Subcutaneous abdominal adipose tissue (tissue), 5 donors: ENCODE data around the gene MAP1LC3A.
A peak's percentile ranks its signal among the peaks of the same experiment; 100 is the strongest.

ENCODE experiments used
- H3K27ac ChIP-seq: one replicate; pipeline ENCODE4 v1.7.0; 2013; ENCODE audit warnings: low read depth, mild to moderate bottlenecking, inconsistent platforms, low read length, moderate library complexity
- H3K27me3 ChIP-seq, 5 donors: one replicate each; pipeline ENCODE4 v1.7.0; 2013; ENCODE audit warnings: low read length in 5 of 5, inconsistent platforms in 1 of 5; ENCODE audit not compliant: control insufficient read depth in 5 of 5, insufficient read depth in 4 of 5
- H3K36me3 ChIP-seq, 5 donors: one replicate each; pipeline ENCODE4 v1.7.0; 2013; ENCODE audit warnings: low read length in 5 of 5; ENCODE audit not compliant: control insufficient read depth in 5 of 5, insufficient read depth in 5 of 5
- H3K4me1 ChIP-seq, 5 donors: one replicate each; pipeline ENCODE4 v1.7.0; 2013; ENCODE audit warnings: low read length in 5 of 5, mild to moderate bottlenecking in 3 of 5, moderate library complexity in 1 of 5; ENCODE audit not compliant: control insufficient read depth in 5 of 5, insufficient read depth in 5 of 5
- H3K4me3 ChIP-seq, 5 donors: one replicate each; pipeline ENCODE4 v1.7.0; 2013; ENCODE audit warnings: low read length in 5 of 5, low read depth in 1 of 5
- H3K9ac ChIP-seq, 5 donors: one replicate each; pipeline ENCODE4 v1.7.0; 2013; ENCODE audit warnings: low read length in 5 of 5, mild to moderate bottlenecking in 4 of 5, moderate library complexity in 3 of 5
- H3K9me3 ChIP-seq, 5 donors: one replicate each; pipeline ENCODE4 v1.7.0; 2013; ENCODE audit warnings: low read length in 5 of 5; ENCODE audit not compliant: control insufficient read depth in 5 of 5
- donor health status: healthy.
- donor health status: healthy.
- donor health status: healthy.
- donor health status: healthy.
- donor health status: healthy.

MAP1LC3A gene

DNA sequence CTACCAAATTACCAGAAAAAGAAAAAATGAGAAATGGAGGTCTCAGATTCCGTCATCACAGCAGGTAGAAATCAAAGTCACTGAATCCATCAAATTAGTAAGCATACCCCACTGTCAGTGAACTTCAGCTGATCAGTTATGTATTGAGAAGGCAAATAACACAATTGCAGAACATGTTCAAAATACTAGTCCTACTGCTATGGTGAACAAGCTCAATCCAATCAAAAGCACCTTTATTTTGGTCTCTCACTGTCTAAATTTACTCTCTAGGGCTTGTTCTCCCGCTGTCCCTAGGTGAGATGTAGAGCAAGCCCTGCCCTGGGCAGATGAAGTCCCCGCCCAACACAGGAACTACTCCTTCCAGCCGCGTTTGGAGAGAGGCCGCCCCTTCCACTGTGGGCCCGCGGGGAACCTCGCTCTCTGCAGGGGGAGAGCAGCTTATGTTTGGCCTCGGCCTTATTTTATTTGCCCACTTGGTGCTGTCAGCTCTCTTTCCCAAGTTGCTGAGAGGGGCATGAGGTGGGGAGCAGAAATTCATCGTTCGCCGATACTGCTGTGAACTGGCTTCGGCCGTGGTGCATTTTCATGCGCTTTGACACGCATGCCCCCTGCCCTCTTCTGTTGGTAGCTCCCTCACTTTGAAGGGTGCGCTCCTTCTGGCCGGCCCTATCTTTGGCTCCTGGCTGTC, 14.3 kb upstream of the MAP1LC3A start:
- Histone ChIP-seq H3K9ac (peak overlapping the region in 1 of 5 donors; percentile 27), H3K27me3 (no peaks in the 10 kb centered on the region), H3K27ac (no peak overlapping the region), H3K4me3 (peak overlapping the region in 2 of 5 donors; percentile 24 to 42), H3K9me3 (no peaks in the 10 kb centered on the region), H3K36me3 (peaks cover 0 to 34% (median 26%) of the 10 kb centered on the region in 5 donors), H3K4me1 (peaks cover 0 to 14% (median 5%) of the 10 kb centered on the region in 5 donors)

DNA sequence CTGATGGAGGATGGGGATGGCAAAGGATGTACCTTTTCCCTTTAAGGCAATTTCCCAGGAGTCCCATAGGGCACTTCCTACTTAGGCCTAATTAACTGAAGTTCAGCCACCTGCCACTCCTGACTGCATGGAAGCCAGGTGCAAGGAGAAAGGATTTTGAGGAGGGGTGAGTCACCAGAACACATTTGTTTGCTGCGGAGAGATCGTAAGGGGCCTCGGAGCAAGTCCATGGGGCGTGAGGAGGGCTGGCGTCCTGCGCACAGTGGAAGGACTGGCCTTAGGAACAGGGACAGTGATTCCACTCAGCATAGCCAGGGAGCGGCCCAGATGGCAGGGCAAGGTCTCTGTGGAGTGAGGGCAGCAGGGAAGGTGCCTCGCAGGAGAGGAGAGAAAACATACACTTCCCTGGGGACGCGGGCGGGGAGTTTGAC, 11.8 kb upstream of the MAP1LC3A start:
- no peak overlapping the region for H3K27ac ChIP-seq
- H3K27me3 ChIP-seq, result no peaks in the 10 kb centered on the region
- H3K4me1 ChIP-seq, result peaks cover 0 to 5% (median 4%) of the 10 kb centered on the region in 5 donors
- H3K9me3 ChIP-seq, result no peaks in the 10 kb centered on the region
- peaks cover 0 to 9% (median 5%) of the 10 kb centered on the region in 5 donors for H3K36me3 ChIP-seq
- no peak overlapping the region for H3K4me3 ChIP-seq
- no peak overlapping the region for H3K9ac ChIP-seq

DNA sequence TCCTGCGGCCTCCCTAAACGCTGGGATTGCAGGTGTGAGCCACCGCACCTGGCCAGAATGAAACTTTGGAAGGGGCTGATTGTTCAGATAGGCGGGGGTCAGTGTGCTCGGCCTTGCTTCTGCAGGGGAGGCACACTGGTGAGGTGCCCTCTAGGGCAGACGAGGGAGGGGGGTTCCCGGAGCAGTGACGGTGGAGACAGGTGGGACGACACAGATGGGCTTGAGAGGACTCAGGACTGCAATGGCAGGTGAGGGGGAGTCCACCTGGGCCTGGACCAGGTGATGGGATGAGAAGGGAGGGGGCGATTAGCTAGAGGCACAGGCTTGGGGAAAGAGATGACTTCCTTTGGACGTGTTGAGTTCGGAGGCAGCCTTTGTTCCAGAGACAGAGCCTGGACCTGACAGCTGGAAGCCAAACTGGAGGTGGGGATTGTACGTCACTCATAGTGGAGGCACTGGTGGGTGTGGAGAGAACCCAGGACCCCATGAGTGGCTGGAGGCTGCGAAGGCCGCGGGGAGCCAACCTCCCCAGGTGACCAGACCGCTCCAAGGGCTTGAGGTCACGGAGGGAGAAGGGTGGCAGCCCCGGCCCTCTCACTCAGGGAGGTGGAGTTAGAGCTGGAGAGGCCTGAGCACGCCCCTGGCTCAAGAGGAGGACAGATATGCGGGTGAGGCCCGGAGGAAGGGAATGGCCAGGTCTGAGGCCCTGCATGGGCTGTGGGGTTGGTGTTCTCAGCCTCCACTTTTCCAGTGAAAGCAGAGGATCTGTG, 10.5 kb upstream of the MAP1LC3A start:
- Histone ChIP-seq H3K27ac (no peak overlapping the region), H3K4me3 (no peak overlapping the region), H3K36me3 (no peaks in the 10 kb centered on the region), H3K9me3 (no peaks in the 10 kb centered on the region), H3K9ac (no peak overlapping the region), H3K27me3 (no peaks in the 10 kb centered on the region), H3K4me1 (peaks cover 0 to 5% (median 4%) of the 10 kb centered on the region in 5 donors)

DNA sequence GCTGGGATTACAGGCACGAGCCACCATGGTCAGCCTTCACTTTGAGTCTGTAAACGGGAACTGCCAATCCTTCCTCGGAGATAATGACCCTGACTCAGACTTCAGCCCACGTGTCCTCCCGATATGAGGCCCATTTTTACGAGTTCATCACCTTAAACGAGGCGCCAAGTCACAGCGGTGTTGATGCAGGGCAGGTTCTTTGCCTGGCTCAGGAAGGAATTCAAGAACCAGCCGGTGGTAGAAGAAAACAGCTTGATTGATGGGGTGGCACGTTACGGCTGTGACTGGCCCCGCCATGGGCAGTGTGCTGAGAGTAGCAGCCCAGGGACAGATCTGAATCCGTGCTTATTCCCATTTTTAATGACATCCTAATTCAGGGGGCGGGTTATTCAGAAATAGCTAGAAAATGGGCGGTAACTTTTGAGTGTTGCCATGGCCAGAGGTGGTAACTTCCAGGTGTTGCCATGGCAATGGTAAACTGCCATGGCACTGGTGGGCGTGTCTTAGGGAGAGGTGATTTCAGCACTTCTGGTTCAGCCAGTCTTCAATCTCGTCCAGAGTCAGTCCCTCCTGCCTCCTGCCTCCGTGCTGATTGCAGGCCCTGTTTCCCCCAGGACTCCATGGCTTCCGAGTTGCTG, 9.1 kb upstream of the MAP1LC3A start:
- Histone ChIP-seq H3K4me3 (no peak overlapping the region), H3K36me3 (no peaks in the 10 kb centered on the region), H3K27ac (no peak overlapping the region), H3K9ac (no peak overlapping the region), H3K4me1 (peaks cover 0 to 3% (median 2%) of the 10 kb centered on the region in 5 donors), H3K27me3 (no peaks in the 10 kb centered on the region), H3K9me3 (no peaks in the 10 kb centered on the region)

DNA sequence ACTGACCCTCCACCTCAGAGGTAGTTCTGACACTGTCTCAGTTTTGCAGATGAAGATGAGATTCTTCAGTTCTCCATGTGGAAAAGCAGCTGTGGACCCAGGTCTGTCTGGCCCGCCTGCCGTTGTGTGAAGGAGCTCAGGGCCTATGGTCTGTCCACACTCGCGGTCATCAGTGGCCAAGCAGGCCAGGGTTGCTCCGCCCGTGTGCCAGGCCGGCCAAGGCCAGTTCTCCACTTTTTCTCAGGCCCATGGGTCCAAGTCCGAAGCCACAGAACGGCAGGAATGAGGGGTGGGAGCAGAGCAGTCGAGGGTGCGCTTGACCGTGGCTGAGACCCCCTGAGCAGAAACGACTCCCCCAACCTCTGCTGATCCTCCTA, 8.6 kb upstream of the MAP1LC3A start:
- Histone ChIP-seq H3K4me1 (no peaks in the 10 kb centered on the region), H3K4me3 (no peak overlapping the region), H3K36me3 (no peaks in the 10 kb centered on the region)

DNA sequence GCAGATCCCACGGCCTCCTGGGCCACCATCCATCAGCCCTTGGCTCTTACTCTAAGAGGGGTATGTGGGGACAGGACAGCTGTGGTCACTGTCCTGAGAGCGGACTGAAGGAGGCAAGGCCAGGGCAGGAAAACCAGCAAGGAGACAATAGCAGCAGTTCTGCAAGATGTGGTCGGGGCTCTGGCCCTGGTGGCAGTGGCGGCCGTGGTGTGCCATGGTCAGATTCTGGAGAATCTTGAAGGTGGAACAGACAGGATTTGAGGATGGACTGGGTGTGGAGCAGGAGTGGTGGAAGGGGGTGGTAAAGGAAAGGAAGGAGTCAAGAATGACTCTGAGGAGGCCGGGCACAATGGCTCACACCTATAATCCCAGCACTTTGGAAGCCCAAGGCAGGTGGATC, 5.9 kb upstream of the MAP1LC3A start:
- no peaks in the 10 kb centered on the region for H3K27me3 ChIP-seq
- H3K4me1 ChIP-seq, result peaks cover 0 to 2% (median 0%) of the 10 kb centered on the region in 5 donors
- no peaks in the 10 kb centered on the region for H3K9me3 ChIP-seq
- H3K36me3 ChIP-seq, result no peaks in the 10 kb centered on the region
- H3K4me3 ChIP-seq, result no peak overlapping the region
- H3K27ac ChIP-seq, result no peak overlapping the region
- no peak overlapping the region for H3K9ac ChIP-seq

More for the DNA sequence above, 8.6 kb upstream of the MAP1LC3A start:
- Histone ChIP-seq H3K27me3 (no peaks in the 10 kb centered on the region), H3K9me3 (no peaks in the 10 kb centered on the region), H3K27ac (no peak overlapping the region), H3K9ac (no peak overlapping the region)

DNA sequence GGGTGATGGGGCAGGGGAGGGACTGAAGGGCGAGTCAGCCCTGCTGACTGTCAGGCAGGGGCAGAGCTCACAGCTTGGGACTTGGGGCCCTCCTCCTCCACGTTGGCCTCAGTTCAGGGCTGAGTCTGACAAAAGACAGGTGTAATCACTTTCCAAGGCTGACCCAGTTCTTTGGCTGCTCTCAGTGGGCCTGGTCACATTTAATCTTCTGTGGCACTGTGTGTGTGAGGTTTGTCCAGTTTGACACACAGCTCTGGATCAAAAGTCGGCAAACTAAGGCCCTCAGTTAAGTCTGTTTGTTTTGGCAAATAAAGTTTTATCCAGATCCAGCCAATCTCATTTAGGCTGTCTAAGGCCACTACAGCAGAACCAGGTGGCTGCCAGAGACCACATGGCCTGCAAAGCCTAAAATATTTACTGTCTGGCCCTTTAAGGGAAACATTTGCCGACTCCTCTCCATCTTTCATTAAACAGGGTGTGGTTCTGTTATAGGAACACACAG, 5.1 kb upstream of the MAP1LC3A start:
- Histone ChIP-seq H3K4me1 (peaks cover 0 to 10% (median 6%) of the 10 kb centered on the region in 5 donors), H3K27ac (no peak overlapping the region), H3K9ac (no peak overlapping the region), H3K4me3 (no peak overlapping the region), H3K9me3 (no peaks in the 10 kb centered on the region), H3K27me3 (no peaks in the 10 kb centered on the region), H3K36me3 (no peaks in the 10 kb centered on the region)

DNA sequence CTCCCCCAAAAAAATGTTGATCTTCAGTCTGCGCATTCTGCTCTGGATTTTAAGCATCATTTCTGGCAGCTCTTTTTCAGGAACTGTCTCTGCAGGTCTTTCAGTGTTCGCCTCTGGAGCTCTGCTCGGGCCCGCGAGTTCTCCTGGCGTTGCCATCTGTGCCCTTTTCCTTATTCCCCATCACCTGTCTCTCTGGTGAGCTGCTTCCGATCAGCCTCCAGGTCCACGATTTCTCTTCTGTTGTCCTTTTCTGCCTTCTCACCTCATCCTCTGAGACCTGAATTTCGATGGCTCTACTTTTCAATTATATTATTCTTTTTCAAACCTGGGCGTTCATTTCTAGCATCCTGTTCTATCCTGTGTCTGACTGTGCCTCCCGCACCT, 590 bp upstream of the MAP1LC3A start:
- H3K9ac ChIP-seq, result peak overlapping the region; percentile 77 to 87 (median 79)
- peaks cover 0 to 5% (median 4%) of the 10 kb centered on the region in 5 donors for H3K36me3 ChIP-seq
- H3K27me3 ChIP-seq, result no peaks in the 10 kb centered on the region

DNA sequence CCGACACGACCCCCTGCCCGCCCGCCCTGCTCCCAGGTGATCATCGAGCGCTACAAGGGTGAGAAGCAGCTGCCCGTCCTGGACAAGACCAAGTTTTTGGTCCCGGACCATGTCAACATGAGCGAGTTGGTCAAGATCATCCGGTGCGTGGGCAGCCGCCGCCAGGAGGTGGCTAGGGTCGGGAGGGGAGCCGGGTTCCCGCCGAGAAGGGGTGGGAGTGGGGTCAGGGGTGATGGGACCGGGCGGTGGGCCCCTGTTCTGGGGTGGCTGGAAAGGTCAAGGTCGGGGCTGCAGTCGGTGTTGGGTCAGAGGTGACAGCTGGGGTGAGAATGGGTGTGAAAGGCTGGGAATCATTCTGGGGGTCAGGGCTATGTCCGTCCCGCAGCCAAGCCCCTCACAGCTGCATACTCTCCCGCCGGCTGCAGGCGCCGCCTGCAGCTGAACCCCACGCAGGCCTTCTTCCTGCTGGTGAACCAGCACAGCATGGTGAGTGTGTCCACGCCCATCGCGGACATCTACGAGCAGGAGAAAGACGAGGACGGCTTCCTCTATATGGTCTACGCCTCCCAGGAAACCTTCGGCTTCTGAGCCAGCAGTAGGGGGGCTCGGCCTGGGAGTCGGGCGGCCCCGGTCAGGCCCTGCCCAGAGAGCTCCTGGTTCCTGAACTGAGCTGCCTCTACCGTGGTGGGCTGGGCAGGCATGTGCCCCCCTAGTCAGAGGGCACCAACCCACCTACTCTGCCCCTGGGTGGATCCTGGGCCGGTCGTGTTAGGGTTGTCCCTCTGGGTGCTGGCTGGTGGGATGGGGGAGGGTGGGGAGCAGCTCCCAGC, 1.0 kb downstream of the MAP1LC3A start:
- H3K27me3 ChIP-seq, result no peaks in the 10 kb centered on the region
- H3K4me3 ChIP-seq, result peak overlapping the region in 4 of 5 donors; percentile 39 to 82 (median 68)
- peaks cover 0 to 5% (median 4%) of the 10 kb centered on the region in 5 donors for H3K36me3 ChIP-seq
- H3K9me3 ChIP-seq, result no peaks in the 10 kb centered on the region
- peak overlapping the region; percentile 37 for H3K27ac ChIP-seq
- peaks cover 0 to 21% (median 11%) of the 10 kb centered on the region in 5 donors for H3K4me1 ChIP-seq
- peak overlapping the region in 1 of 5 donors; percentile 56 for H3K9ac ChIP-seq

More for the DNA sequence above, 590 bp upstream of the MAP1LC3A start:
- Histone ChIP-seq H3K9me3 (no peaks in the 10 kb centered on the region), H3K27ac (peak overlapping the region; percentile 62), H3K4me3 (peak overlapping the region; percentile 73 to 85 (median 79)), H3K4me1 (peaks cover 0 to 20% (median 11%) of the 10 kb centered on the region in 5 donors)
